Stromal cell of bone marrow (primary cell): ENCODE measurements around the gene PIP5KL1.

Experiments
- DNase-seq: peaks from one replicate; pipeline ENCODE4 v3.0.0-alpha.2; 2012; ENCODE audit warnings: low read depth

PIP5KL1 gene

GRCh38 chr9:127930231-127931091, at the start of gene PIP5KL1:
TSS of gene PIP5KL1 (minus strand) at chr9:127930777. CDS start at chr9:127930752, 25 bp downstream.
- DNase-seq: peak; percentile 75

GRCh38 chr9:127980060-127980705, 49.6 kb upstream of the PIP5KL1 start:
- no peak for DNase-seq

- DNase-seq: no peak
Observed at GRCh38 chr9:127979333-127980059, 48.9 kb upstream of the PIP5KL1 start.

- no peak for DNase-seq
Observed at GRCh38 chr9:127979015-127979332, 48.4 kb upstream of the PIP5KL1 start.

GRCh38 chr9:127977884-127978647, 47.5 kb upstream of the PIP5KL1 start:
- DNase-seq: peak; percentile 62

- DNase-seq: no peak
Observed at GRCh38 chr9:127977009-127977883, 46.7 kb upstream of the PIP5KL1 start.

- no peak for DNase-seq
Observed at GRCh38 chr9:127976498-127976897, 45.9 kb upstream of the PIP5KL1 start.

- no peak for DNase-seq
Observed at GRCh38 chr9:127975376-127976315, 45.1 kb upstream of the PIP5KL1 start.

- DNase-seq: no peak
Observed at GRCh38 chr9:127974769-127975261, 44.2 kb upstream of the PIP5KL1 start.

- no peak for DNase-seq
Observed at GRCh38 chr9:127974001-127974768, 43.6 kb upstream of the PIP5KL1 start.

- DNase-seq: no peak
Observed at GRCh38 chr9:127973169-127974000, 42.8 kb upstream of the PIP5KL1 start.

- no peak for DNase-seq
Observed at GRCh38 chr9:127972236-127972871, 41.8 kb upstream of the PIP5KL1 start.

GRCh38 chr9:127971357-127972235, 41.0 kb upstream of the PIP5KL1 start:
- no peak for DNase-seq

- no peak for DNase-seq
Observed at GRCh38 chr9:127970401-127971313, 40.1 kb upstream of the PIP5KL1 start.

- DNase-seq: peak; percentile 89
Observed at GRCh38 chr9:127968700-127969383, 38.3 kb upstream of the PIP5KL1 start.
